Measurements from ENCODE around the gene PRKCA. TPM values are rescaled to one million over a fixed set of nuclear protein-coding genes. Genes with fewer than 3 reads are reported as not detected.

Gene PRKCA
- total and polyA plus RNA-seq, 2 donors from 2014 or later = 8.0 to 50.8 TPM

- H3K9ac ChIP-seq (ENCODE audit: low read length in 3 of 3) = no peak overlapping the region
- H3K36me3 ChIP-seq (ENCODE audit: control insufficient read depth in 2 of 3, insufficient read depth in 3 of 3, low read length in 3 of 3) = no peaks in the 10 kb centered on the region
- DNase-seq (no peak), FAIRE-seq (no peak)
- no peaks in the 10 kb centered on the region for H3K9me3 ChIP-seq (ENCODE audit: control insufficient read depth in 2 of 3, insufficient read depth in 1 of 3, low read length in 3 of 3)
- no peak overlapping the region for H3K27ac ChIP-seq (ENCODE audit: low read depth in 2 of 2, low read length in 2 of 2)
- TF ChIP-seq CTCF (IDR thresholded peaks at IDR 0.05; ENCODE audit: borderline replicate concordance, extremely low read depth, insufficient read depth) = no peak
- no peaks in the 10 kb centered on the region for H3K27me3 ChIP-seq (ENCODE audit: control insufficient read depth, insufficient read depth, low read length)
- H3K4me1 ChIP-seq (ENCODE audit: control insufficient read depth in 2 of 3, insufficient read depth in 2 of 3, low read depth in 1 of 3, low read length in 3 of 3) = peaks cover 0 to 19% (median 11%) of the 10 kb centered on the region in 3 donors
- H3K4me3 ChIP-seq (ENCODE audit: low read length in 3 of 3) = no peak overlapping the region
- intact Hi-C loops (cut with DNase I) = no loop called here
Measured at GRCh38 chr17:66351701-66352100, 49.3 kb downstream of the PRKCA start.

GRCh38 chr17:66353937-66354401, 51.6 kb downstream of the PRKCA start:
- FAIRE-seq (no peak), DNase-seq (no peak)
- intact Hi-C loops (cut with DNase I) = no loop called here
- TF ChIP-seq CTCF (IDR thresholded peaks at IDR 0.05; ENCODE audit: borderline replicate concordance, extremely low read depth, insufficient read depth) = no peak
- Histone ChIP-seq H3K36me3 (ENCODE audit: control insufficient read depth in 2 of 3, insufficient read depth in 3 of 3, low read length in 3 of 3) (no peaks in the 10 kb centered on the region), H3K27me3 (ENCODE audit: control insufficient read depth, insufficient read depth, low read length) (no peaks in the 10 kb centered on the region), H3K9ac (ENCODE audit: low read length in 3 of 3) (no peak overlapping the region), H3K4me3 (ENCODE audit: low read length in 3 of 3) (no peak overlapping the region), H3K4me1 (ENCODE audit: control insufficient read depth in 2 of 3, insufficient read depth in 2 of 3, low read depth in 1 of 3, low read length in 3 of 3) (peaks cover 0 to 9% (median 8%) of the 10 kb centered on the region in 3 donors), H3K27ac (ENCODE audit: low read depth in 2 of 2, low read length in 2 of 2) (no peak overlapping the region), H3K9me3 (ENCODE audit: control insufficient read depth in 2 of 3, insufficient read depth in 1 of 3, low read length in 3 of 3) (no peaks in the 10 kb centered on the region)

- H3K4me3 ChIP-seq (ENCODE audit: low read length in 3 of 3) = no peak overlapping the region
- no peak for DNase-seq
- TF ChIP-seq CTCF (IDR thresholded peaks at IDR 0.05; ENCODE audit: borderline replicate concordance, extremely low read depth, insufficient read depth) = no peak
- no peak for FAIRE-seq
- no peak overlapping the region for H3K27ac ChIP-seq (ENCODE audit: low read depth in 2 of 2, low read length in 2 of 2)
- peaks cover 0 to 8% (median 4%) of the 10 kb centered on the region in 3 donors for H3K4me1 ChIP-seq (ENCODE audit: control insufficient read depth in 2 of 3, insufficient read depth in 2 of 3, low read depth in 1 of 3, low read length in 3 of 3)
- H3K36me3 ChIP-seq (ENCODE audit: control insufficient read depth in 2 of 3, insufficient read depth in 3 of 3, low read length in 3 of 3) = no peaks in the 10 kb centered on the region
- H3K9me3 ChIP-seq (ENCODE audit: control insufficient read depth in 2 of 3, insufficient read depth in 1 of 3, low read length in 3 of 3) = no peaks in the 10 kb centered on the region
- intact Hi-C loops (cut with DNase I) = no loop called here
- no peaks in the 10 kb centered on the region for H3K27me3 ChIP-seq (ENCODE audit: control insufficient read depth, insufficient read depth, low read length)
- no peak overlapping the region for H3K9ac ChIP-seq (ENCODE audit: low read length in 3 of 3)
Measured at GRCh38 chr17:66354472-66354871, 52.1 kb downstream of the PRKCA start.

- no peaks in the 10 kb centered on the region for H3K9me3 ChIP-seq (ENCODE audit: control insufficient read depth in 2 of 3, insufficient read depth in 1 of 3, low read length in 3 of 3)
- H3K27me3 ChIP-seq (ENCODE audit: control insufficient read depth, insufficient read depth, low read length) = no peaks in the 10 kb centered on the region
- FAIRE-seq = no peak
- intact Hi-C loops (cut with DNase I) = no loop called here
- peaks cover 0 to 8% (median 3%) of the 10 kb centered on the region in 3 donors for H3K4me1 ChIP-seq (ENCODE audit: control insufficient read depth in 2 of 3, insufficient read depth in 2 of 3, low read depth in 1 of 3, low read length in 3 of 3)
- no peak overlapping the region for H3K9ac ChIP-seq (ENCODE audit: low read length in 3 of 3)
- DNase-seq = no peak
- TF ChIP-seq CTCF (IDR thresholded peaks at IDR 0.05; ENCODE audit: borderline replicate concordance, extremely low read depth, insufficient read depth) = no peak
- H3K4me3 ChIP-seq (ENCODE audit: low read length in 3 of 3) = no peak overlapping the region
- H3K36me3 ChIP-seq (ENCODE audit: control insufficient read depth in 2 of 3, insufficient read depth in 3 of 3, low read length in 3 of 3) = no peaks in the 10 kb centered on the region
- H3K27ac ChIP-seq (ENCODE audit: low read depth in 2 of 2, low read length in 2 of 2) = no peak overlapping the region
Measured at GRCh38 chr17:66354981-66355380, 52.6 kb downstream of the PRKCA start.
